ENCODE data around the gene RIGI. TPM values are rescaled to one million over a fixed set of nuclear protein-coding genes. Genes with fewer than 3 reads are reported as not detected.

The RIGI gene
- polyA plus RNA-seq, 6 donors from 2014 or later, result 7.9 to 21.5 (median 17.9) TPM

Other genes with a start within 250 kb of the RIGI start
- 10 to 100 TPM in 1 of 6 donors, 1 to 10 TPM in 5; 6.2 to 10.4 (median 7.4) TPM for gene ACO1, start 141.6 kb downstream of the RIGI start, polyA plus RNA-seq (ENCODE audit: low read depth in 6 of 6)
- 100 to 1,000 TPM in 1 of 6 donors, 10 to 100 TPM in 5; 28.8 to 107 (median 80.0) TPM for gene SMIM27, start 26.1 kb upstream of the RIGI start, polyA plus RNA-seq (ENCODE audit: low read depth in 6 of 6)
- 10 to 100 TPM; 22.5 to 39.9 (median 26.9) TPM for gene TOPORS, start 26.4 kb upstream of the RIGI start, polyA plus RNA-seq (ENCODE audit: low read depth in 6 of 6)
- gene NDUFB6, start 47.0 kb upstream of the RIGI start, polyA plus RNA-seq (ENCODE audit: low read depth in 6 of 6), result 10 to 100 TPM; 51.5 to 84.4 (median 60.3) TPM
- not detected for gene TAF1L, start 109.5 kb upstream of the RIGI start, polyA plus RNA-seq (ENCODE audit: low read depth in 6 of 6)

All from naive B cell (primary cell).